ENCODE results near the gene RNASEL.

DNA sequence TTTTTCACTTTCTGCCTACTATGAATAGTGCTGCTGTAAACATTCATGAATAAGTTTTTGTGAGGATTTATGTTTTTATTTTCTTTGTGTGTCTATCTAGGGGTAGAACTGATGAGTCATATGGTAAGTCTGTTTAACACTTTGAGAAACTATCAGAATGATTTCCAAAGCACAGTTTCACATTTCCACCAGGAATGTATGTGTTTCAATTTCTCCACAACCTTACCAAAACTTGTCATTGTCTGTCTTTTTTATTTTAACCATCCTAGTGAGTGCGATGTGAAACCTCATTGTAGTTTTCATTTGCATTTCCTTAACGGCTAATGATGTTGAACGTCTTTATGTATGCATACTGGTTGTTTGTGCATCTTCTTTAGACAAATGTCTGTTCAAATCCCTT lies 23.5 kb downstream of the RNASEL start:
- TF ChIP-seq, protein P1, sequence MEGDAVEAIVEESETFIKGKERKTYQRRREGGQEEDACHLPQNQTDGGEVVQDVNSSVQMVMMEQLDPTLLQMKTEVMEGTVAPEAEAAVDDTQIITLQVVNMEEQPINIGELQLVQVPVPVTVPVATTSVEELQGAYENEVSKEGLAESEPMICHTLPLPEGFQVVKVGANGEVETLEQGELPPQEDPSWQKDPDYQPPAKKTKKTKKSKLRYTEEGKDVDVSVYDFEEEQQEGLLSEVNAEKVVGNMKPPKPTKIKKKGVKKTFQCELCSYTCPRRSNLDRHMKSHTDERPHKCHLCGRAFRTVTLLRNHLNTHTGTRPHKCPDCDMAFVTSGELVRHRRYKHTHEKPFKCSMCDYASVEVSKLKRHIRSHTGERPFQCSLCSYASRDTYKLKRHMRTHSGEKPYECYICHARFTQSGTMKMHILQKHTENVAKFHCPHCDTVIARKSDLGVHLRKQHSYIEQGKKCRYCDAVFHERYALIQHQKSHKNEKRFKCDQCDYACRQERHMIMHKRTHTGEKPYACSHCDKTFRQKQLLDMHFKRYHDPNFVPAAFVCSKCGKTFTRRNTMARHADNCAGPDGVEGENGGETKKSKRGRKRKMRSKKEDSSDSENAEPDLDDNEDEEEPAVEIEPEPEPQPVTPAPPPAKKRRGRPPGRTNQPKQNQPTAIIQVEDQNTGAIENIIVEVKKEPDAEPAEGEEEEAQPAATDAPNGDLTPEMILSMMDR (IDR thresholded peaks at IDR 0.05), result no peak
- no peak for TF ChIP-seq POLR2A (IDR thresholded peaks at IDR 0.05)

Measured in body of pancreas (tissue), 4 donors.